GM18868 (cell line): ENCODE data around the gene SCAF11.

Experiments used
- ATAC-seq: cut with Tn5 transposase; IDR thresholded peaks from one replicate; pipeline ENCODE4 v1.9.1; 2021; ENCODE audit warnings: mild to moderate bottlenecking, moderate library complexity; ENCODE audit not compliant: unreplicated experiment

The SCAF11 gene

DNA sequence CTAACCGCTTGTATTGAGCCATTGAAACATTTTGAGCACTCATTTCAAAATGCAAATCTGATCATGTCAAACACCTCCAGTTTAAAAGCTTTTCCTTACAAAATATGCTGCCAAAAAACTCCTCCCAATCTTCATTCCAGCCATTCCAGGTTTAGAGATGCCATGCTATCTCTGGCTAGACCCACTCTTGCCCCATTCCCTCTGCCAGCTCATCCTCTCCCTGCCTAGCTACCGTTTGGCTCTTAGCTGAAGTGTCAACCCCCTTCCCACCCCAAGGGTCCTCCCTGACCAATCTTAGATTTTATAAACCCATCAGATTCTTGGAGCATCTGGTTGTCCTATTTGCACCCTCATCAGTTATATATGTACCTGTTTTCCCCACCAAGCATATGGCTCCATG is 75.0 kb downstream of the SCAF11 start:
- no peak for ATAC-seq

GRCh38 chr12:45914090-45914489 is 76.3 kb downstream of the SCAF11 start:
- ATAC-seq = peak; percentile 64

DNA sequence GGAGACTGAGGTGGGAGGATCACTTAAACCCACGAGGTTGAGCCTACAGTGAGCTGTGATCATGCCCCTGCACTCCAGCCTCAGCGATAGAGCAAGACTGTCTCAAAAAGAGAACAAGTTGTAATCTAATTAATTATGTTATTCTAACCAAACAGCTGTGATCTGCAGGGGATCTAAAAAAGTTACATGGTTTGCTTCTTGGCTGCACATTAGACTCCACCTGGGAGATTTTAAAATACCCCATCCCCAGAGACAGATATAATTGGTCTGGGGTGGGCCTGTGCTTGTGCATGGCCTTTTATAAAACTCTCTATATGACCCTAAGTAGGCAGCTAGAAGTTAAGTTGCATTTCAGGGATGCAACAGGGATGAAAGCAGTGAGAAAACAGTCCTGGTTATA is 76.7 kb downstream of the SCAF11 start:
- ATAC-seq = no peak

- no peak for ATAC-seq
Measured at GRCh38 chr12:45912774-45913173, 77.6 kb downstream of the SCAF11 start.

- no peak for ATAC-seq
Measured at GRCh38 chr12:45909041-45909713, 81.2 kb downstream of the SCAF11 start.

DNA sequence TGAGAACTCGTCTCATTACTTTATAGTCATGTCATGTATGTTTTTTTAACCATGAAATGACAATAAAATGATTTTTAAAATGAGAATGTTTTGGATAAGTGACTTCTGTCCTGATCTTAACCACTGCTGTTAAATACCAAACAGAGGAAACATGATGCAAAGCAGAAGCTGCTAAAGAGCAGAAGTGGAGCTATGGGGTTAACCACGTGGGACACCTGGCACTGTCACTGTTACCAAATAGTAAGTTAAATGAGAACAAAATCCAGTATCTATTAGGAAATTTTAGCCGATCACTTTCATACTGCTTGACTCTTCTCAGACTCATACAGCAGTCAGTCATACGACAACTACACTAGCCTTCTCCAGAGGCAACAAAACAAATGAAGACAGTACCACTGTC is 82.4 kb downstream of the SCAF11 start:
- peak; percentile 70 for ATAC-seq

GRCh38 chr12:45898094-45898493 is 92.3 kb downstream of the SCAF11 start:
- no peak for ATAC-seq

DNA sequence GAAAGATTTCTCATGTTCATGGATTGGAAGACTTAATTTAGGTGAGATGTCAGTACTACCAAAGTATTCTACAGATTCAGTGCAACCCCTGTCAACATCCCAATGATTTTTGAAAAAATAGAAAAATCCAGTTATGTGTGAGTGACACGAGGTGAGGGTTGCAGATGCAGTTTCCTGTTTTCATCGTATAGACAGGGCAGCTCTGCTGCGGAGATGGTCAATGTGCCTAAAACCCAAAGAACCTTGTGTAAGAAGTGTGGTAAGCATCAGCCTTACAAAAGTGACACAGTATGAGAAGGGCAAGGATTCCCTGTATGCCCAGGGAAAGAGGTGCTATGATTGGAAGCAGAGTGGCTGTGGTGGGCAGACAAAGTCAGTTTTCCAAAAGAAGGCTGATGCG is 94.4 kb downstream of the SCAF11 start:
- ATAC-seq = no peak

DNA sequence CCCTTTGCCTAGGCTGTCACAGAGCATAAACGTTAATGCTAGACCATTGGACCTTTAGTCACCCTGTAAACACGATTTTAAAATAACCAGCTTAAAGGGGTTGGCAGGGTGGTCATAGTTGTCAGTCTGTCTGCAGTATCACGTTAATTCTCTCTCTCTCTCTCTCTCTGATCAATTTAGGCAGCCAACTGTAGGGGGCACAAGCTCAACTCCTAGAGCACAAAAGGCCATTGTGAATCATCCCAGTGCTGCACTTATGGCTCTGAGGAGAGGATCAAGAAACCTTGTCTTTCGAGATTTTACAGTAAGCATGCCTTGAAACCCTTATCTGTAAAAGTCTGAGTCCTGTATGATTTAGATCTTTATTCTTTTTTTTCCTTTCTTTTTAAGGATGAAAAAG is 97.1 kb downstream of the SCAF11 start:
- ATAC-seq = no peak

DNA sequence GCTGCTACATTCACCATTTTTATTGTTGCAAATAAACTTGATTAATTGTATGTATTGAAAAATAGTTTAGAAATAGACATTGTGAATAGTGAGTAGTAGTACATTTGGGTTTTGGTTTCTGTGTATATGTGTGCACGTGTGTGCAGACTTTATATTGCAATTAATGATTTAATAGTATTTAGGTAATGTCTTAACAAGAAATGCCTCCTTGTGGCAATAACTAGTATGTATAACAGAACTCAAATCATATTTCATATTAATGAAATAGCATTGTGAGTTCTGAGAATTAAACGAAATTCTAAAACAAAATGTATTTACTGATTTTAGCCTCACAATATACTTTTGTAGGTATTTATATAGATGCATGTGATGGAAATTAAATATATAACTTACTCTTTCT is 100.1 kb downstream of the SCAF11 start:
- no peak for ATAC-seq

DNA sequence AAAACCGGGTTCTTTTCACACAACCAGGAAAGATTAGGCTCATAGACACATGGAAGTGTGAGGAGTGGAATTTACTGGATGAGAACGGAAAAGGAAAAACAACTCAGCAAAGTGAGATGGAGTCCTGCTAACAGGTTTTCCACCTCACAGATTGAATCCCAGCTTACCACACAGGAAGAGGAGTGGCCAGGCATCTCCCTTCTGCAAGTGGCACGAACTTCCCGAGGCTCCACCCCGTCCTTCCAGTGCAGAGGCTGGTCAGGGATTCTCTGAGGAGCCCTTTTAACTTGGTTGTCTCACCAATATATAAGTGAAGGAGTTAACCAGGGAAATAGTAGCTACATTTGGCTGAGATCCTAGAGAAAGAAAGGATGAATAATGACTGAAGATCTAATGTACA is 102.8 kb downstream of the SCAF11 start:
- no peak for ATAC-seq

- no peak for ATAC-seq
Measured at GRCh38 chr12:45886685-45887084, 103.7 kb downstream of the SCAF11 start.

- no peak for ATAC-seq
Measured at GRCh38 chr12:45883187-45883586, 107.2 kb downstream of the SCAF11 start.

DNA sequence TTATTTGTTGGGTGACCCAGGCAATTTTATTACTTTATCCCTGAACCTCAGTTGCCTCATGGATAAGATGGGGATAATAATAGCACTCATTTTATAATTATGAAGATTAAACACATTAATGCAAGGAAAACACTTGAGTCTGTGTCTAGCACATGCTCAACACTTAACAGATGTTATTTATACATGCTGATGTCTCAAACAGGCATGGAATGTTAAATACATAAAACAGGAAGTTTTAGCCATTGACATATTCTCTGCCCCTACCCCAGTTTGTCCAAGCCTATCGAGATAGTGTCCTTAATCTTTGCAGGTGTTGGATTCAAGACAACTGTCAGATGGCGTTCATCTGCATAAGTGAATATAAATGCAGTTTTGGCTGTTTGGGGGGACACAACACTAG is 109.8 kb downstream of the SCAF11 start:
- no peak for ATAC-seq

DNA sequence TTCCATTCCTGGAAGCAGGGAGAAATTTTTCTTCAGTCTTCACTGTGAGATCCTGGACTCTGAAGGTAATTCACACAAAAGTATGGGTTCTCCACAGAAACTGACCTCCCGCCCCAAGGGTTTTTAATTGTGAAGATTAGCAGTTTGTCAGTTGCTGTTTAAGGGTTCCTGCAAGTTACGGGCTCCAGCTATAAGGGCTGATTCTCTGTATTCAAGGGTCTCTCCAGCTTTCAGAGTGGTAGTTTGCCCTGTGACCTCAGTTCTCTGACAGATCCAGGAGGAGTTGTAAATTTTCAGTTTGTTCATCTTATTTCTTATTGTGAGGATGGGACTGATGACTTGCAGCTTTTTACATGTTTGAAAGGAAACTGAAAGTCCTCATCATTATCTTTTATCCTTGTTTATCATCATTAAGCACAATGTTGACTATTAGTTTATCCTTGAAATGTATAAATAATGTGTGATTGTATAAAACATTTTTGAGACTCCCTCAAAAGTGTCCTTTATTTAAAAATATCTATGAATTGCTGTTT is 110.9 kb downstream of the SCAF11 start:
- no peak for ATAC-seq

DNA sequence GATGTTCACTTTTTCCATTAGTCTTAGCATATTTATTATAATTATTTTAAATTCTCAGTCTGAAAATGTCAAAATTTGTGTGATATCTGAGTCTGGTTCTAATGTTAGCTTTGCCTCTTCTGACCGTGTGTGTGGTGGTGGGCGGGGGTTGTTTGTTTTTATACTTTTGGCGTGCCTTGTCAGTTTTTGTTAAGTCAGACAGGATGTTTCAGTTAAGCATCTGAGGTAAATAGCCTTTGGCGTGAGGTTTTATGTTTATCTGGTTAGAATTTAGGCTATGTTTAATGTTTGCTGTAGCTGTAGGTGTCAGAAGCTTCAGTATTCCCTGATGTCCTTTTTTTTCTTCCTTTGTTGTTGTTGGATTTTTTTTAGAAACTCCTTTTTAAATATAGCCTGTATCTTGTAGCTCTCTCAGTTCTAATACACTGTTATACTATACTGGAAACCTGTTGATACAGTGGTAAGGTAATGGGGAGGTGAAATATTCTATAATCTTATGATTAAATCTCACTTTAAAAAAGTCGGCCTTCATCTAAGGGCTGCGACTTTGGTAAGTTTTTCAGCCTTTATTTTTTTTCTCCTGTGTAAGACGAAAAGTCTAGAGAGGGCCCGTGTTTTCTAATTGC is 111.6 kb downstream of the SCAF11 start:
- ATAC-seq = peak; percentile 54

DNA sequence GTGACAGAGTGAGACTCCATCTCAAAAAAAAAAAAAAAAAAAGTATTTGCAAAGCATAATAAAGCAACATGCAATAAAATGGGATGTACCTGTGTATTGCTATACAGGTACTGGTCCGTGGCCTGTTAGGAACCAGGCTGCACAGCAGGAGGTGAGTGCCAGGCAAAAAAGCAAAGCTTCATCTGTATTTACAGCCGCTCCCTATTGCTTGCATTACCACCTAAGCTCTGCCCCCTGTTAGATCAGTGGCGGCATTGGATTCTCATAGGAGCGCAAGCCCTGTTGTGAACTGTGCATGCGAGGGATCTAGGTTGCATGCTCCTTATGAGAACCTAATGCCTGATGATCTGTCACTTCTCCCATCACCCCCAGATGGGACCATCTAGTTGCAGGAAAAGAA is 113.3 kb downstream of the SCAF11 start:
- no peak for ATAC-seq

GRCh38 chr12:45872446-45872845 is 117.9 kb downstream of the SCAF11 start:
- no peak for ATAC-seq
